K562 (cell line): ENCODE results near the gene IL12RB1. TPM values are rescaled to one million over a fixed set of nuclear protein-coding genes. Genes with fewer than 3 reads are reported as not detected.

Experiments
- CBX1 ChIP-seq: sonication (generic); IDR thresholded peaks from 2 replicates; pipeline ENCODE4 v1.6.1; 2016; ENCODE audit warnings: antibody characterized with exemption, low read depth, mild to moderate bottlenecking
- E2F1 ChIP-seq: sonication (generic); formaldehyde crosslinking; IDR thresholded peaks from 2 replicates; pipeline ENCODE4 v1.8.1; 2023; ENCODE audit warnings: mild to moderate bottlenecking, missing genetic modification reagents, moderate library complexity
- GABPA ChIP-seq: fragments of 200-800 bp; sonication (Bioruptor generic); conservative IDR thresholded peaks from 2 replicates; pipeline ENCODE4 v1.6.1; 2016; ENCODE audit warnings: low read depth, missing genetic modification characterization, missing compliant biosample characterization
- POLR2G ChIP-seq: fragments of 200-400 bp; formaldehyde crosslinking; IDR thresholded peaks from 2 replicates; pipeline ENCODE4 v1.6.1; 2017; ENCODE audit warnings: low read depth, mild to moderate bottlenecking, antibody characterized with exemption, low read length, moderate library complexity
- RCOR1 ChIP-seq, 2 experiments: IDR thresholded peaks; 2 replicates each; pipeline ENCODE4 v1.6.1; 2012; ENCODE audit warnings: low read depth in 2 of 2, low read length in 2 of 2, borderline replicate concordance in 1 of 2, improper control_type of control experiment in 1 of 2
- SETDB1 ChIP-seq: IDR thresholded peaks from one replicate; pipeline ENCODE4 v1.6.1; 2012; ENCODE audit warnings: low read length, control low read depth, inconsistent platforms
- SRSF1 ChIP-seq: fragments of 200-400 bp; formaldehyde crosslinking; IDR thresholded peaks from 2 replicates; pipeline ENCODE4 v1.6.1; 2017; ENCODE audit warnings: mild to moderate bottlenecking, low read depth, low read length, moderate library complexity
- YY1 ChIP-seq, 3 experiments: IDR thresholded peaks; 2 replicates each; pipeline ENCODE4 v1.6.1; 2011; ENCODE audit warnings: low read length in 2 of 3, mild to moderate bottlenecking in 2 of 3, moderate library complexity in 2 of 3, borderline replicate concordance in 1 of 3, control low read depth in 1 of 3, low read depth in 1 of 3; ENCODE audit not compliant: insufficient read depth in 3 of 3, insufficient replicate concordance in 2 of 3, control insufficient read depth in 1 of 3, insufficient read length in 1 of 3; ENCODE audit errors: extremely low read depth in 1 of 3
- ZBED1 ChIP-seq: IDR thresholded peaks from 2 replicates; pipeline ENCODE4 v1.6.1; 2014
- ZBTB7A ChIP-seq: IDR thresholded peaks from 2 replicates; pipeline ENCODE4 v1.6.1; 2011; ENCODE audit warnings: low read depth, mild to moderate bottlenecking, low read length, moderate library complexity, borderline replicate concordance; ENCODE audit not compliant: control insufficient read depth
- ZNF124 ChIP-seq: sonication (generic); formaldehyde crosslinking; IDR thresholded peaks from 2 replicates; pipeline ENCODE4 v1.8.1; 2022; ENCODE audit warnings: missing genetic modification reagents
- polyA plus RNA-seq, 8 experiments: library from polyadenylated mRNA; depleted of rRNA in 4 of 8; stranded (reverse) in 5 of 8; unstranded in 3 of 8; fragments of >200 nt; fragmentation: Nextera tagmentation in 2 of 8; fragmentation: Illumina TruSeq in 1 of 8; extraction: Ambion mirVana in 2 of 8; extraction: Trizol in 1 of 8; gene quantifications; 2 replicates each; pipeline versions ENCODE4 v1.2.1 to v1.2.3, GENCODE V29; 2011 to 2014; ENCODE audit warnings: inconsistent platforms in 1 of 8, missing spikeins in 1 of 8
- total RNA-seq, 7 experiments: library from RNA; depleted of rRNA in 6 of 7; stranded (reverse); fragments of >200 nt in 6 of 7; fragmentation: Illumina TruSeq in 2 of 7; extraction: Trizol in 2 of 7; gene quantifications; 2 replicates each; pipeline versions ENCODE4 v1.2.1 to v1.2.3, GENCODE V29; 2011 to 2021; ENCODE audit warnings: low replicate concordance in 1 of 7
- TF ChIP-seq, protein P1 (sequence below): sonication (generic); formaldehyde crosslinking; IDR thresholded peaks from 2 replicates; pipeline ENCODE4 v1.8.1; 2023; ENCODE audit warnings: mild to moderate bottlenecking, missing genetic modification reagents
- TF ChIP-seq, protein P2 (sequence below), 3 experiments: fragments of 200-800 bp in 1 of 3; fragments of 250-450 bp in 1 of 3; fragments of 450-650 bp in 1 of 3; sonication (Bioruptor Pico) in 1 of 3; sonication (Bioruptor generic) in 1 of 3; formaldehyde crosslinking in 1 of 3; IDR thresholded peaks; 2 replicates each; pipeline versions ENCODE4 v1.6.1 to v1.8.0; 2016 to 2022; ENCODE audit warnings: mild to moderate bottlenecking in 2 of 3, missing genetic modification characterization in 2 of 3, missing compliant biosample characterization in 1 of 3, moderate library complexity in 1 of 3
- TF ChIP-seq, protein P3 (sequence below): fragments of 450-650 bp; IDR thresholded peaks from 2 replicates; pipeline ENCODE4 v1.6.1; 2016

IL12RB1 gene
- total and polyA plus RNA-seq, 9 of the 15 experiments (the other 6 are each of a cell fraction or from before 2014, with no cell fraction given), result 0.04 to 0.07 (median 0.06) TPM; not detected in 5

- TF ChIP-seq RCOR1 (IDR thresholded peaks at IDR 0.05; ENCODE audit: borderline replicate concordance in 1 of 2, low read depth in 2 of 2, low read length in 2 of 2) (peak; percentile 16 to 80; a peak in 1 of 4 replicates), CBX1 (peak; percentile 96), SETDB1 (no peak), ZNF124 (CRISPR knock-in tag) (no peak), E2F1 (CRISPR knock-in tag) (no peak), GABPA (tag) (no peak), ZBTB7A (peak; percentile 29; the same call in 1 of the 2 replicates), YY1 (IDR thresholded peaks at IDR 0.05; ENCODE audit: borderline replicate concordance in 1 of 3, control insufficient read depth in 1 of 3, extremely low read depth in 1 of 3, insufficient read depth in 3 of 3, insufficient read length in 1 of 3, insufficient replicate concordance in 2 of 3, low read depth in 1 of 3, low read length in 2 of 3) (peak in 2 of 3 experiments; percentile 30 to 49), SRSF1 (no peak), POLR2G (peak; percentile 70), ZBED1 (no peak)
- TF ChIP-seq, protein P1, sequence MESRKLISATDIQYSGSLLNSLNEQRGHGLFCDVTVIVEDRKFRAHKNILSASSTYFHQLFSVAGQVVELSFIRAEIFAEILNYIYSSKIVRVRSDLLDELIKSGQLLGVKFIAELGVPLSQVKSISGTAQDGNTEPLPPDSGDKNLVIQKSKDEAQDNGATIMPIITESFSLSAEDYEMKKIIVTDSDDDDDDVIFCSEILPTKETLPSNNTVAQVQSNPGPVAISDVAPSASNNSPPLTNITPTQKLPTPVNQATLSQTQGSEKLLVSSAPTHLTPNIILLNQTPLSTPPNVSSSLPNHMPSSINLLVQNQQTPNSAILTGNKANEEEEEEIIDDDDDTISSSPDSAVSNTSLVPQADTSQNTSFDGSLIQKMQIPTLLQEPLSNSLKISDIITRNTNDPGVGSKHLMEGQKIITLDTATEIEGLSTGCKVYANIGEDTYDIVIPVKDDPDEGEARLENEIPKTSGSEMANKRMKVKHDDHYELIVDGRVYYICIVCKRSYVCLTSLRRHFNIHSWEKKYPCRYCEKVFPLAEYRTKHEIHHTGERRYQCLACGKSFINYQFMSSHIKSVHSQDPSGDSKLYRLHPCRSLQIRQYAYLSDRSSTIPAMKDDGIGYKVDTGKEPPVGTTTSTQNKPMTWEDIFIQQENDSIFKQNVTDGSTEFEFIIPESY (CRISPR knock-in tag), result peak; percentile 63; the same call in 1 of the 2 replicates
- TF ChIP-seq, protein P2, sequence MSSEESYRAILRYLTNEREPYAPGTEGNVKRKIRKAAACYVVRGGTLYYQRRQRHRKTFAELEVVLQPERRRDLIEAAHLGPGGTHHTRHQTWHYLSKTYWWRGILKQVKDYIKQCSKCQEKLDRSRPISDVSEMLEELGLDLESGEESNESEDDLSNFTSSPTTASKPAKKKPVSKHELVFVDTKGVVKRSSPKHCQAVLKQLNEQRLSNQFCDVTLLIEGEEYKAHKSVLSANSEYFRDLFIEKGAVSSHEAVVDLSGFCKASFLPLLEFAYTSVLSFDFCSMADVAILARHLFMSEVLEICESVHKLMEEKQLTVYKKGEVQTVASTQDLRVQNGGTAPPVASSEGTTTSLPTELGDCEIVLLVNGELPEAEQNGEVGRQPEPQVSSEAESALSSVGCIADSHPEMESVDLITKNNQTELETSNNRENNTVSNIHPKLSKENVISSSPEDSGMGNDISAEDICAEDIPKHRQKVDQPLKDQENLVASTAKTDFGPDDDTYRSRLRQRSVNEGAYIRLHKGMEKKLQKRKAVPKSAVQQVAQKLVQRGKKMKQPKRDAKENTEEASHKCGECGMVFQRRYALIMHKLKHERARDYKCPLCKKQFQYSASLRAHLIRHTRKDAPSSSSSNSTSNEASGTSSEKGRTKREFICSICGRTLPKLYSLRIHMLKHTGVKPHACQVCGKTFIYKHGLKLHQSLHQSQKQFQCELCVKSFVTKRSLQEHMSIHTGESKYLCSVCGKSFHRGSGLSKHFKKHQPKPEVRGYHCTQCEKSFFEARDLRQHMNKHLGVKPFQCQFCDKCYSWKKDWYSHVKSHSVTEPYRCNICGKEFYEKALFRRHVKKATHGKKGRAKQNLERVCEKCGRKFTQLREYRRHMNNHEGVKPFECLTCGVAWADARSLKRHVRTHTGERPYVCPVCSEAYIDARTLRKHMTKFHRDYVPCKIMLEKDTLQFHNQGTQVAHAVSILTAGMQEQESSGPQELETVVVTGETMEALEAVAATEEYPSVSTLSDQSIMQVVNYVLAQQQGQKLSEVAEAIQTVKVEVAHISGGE (CRISPR knock-in tag; IDR thresholded peaks at IDR 0.05), result no peak
- TF ChIP-seq, protein P3, sequence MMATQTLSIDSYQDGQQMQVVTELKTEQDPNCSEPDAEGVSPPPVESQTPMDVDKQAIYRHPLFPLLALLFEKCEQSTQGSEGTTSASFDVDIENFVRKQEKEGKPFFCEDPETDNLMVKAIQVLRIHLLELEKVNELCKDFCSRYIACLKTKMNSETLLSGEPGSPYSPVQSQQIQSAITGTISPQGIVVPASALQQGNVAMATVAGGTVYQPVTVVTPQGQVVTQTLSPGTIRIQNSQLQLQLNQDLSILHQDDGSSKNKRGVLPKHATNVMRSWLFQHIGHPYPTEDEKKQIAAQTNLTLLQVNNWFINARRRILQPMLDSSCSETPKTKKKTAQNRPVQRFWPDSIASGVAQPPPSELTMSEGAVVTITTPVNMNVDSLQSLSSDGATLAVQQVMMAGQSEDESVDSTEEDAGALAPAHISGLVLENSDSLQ, result peak; percentile 11; the same call in 1 of the 2 replicates
Measured at GRCh38 chr19:18097217-18097992, 10.7 kb upstream of the IL12RB1 start, which contains the start of gene MAST3 (continued).
